Muscle layer of duodenum (tissue), 2 donors: ENCODE results near the gene PNKD.

ENCODE experiments used
- H3K27ac ChIP-seq: one replicate; pipeline ENCODE4 v1.7.0; 2013; ENCODE audit warnings: mild to moderate bottlenecking, low read length
- H3K27me3 ChIP-seq: one replicate; pipeline ENCODE4 v1.7.0; 2013; ENCODE audit warnings: low read depth, mild to moderate bottlenecking, control low read depth, low read length
- H3K36me3 ChIP-seq, 2 donors: one replicate each; pipeline ENCODE4 v1.7.0; 2013; ENCODE audit warnings: low read length in 2 of 2, control low read depth in 1 of 2, mild to moderate bottlenecking in 1 of 2; ENCODE audit not compliant: insufficient read depth in 2 of 2, control insufficient read depth in 1 of 2
- H3K4me1 ChIP-seq, 2 donors: one replicate each; pipeline ENCODE4 v1.7.0; 2013; ENCODE audit warnings: low read length in 2 of 2, mild to moderate bottlenecking in 2 of 2, control low read depth in 1 of 2, moderate library complexity in 1 of 2; ENCODE audit not compliant: insufficient read depth in 2 of 2, control insufficient read depth in 1 of 2
- H3K4me3 ChIP-seq, 2 donors: one replicate each; pipeline ENCODE4 v1.7.0; 2013; ENCODE audit warnings: low read length in 2 of 2, low read depth in 1 of 2, mild to moderate bottlenecking in 1 of 2
- H3K9me3 ChIP-seq, 2 donors: one replicate each; pipeline ENCODE4 v1.7.0; 2013; ENCODE audit warnings: low read length in 2 of 2, control low read depth in 1 of 2, mild to moderate bottlenecking in 1 of 2; ENCODE audit not compliant: control insufficient read depth in 1 of 2
- donor health status: healthy.

PNKD gene

GRCh38 chr2:218269900-218270720 is at the start of gene PNKD, which contains the start of gene AAMP:
TSS of gene PNKD (plus strand) at chr2:218270519. CDS start at chr2:218270536, 17 bp downstream.
TSS of gene AAMP (minus strand) at chr2:218270137. CDS start at chr2:218270086, 51 bp downstream.
- peak within 1 kb of the TSS; percentile 95 to 96 for H3K4me3 ChIP-seq
- H3K4me1 ChIP-seq, result peaks cover 16 to 40% of the 10 kb centered on the region in 2 donors
- H3K27ac ChIP-seq, result peak within 1 kb of the TSS; percentile 82
- peaks cover 40 to 41% of the 10 kb centered on the region in 2 donors for H3K36me3 ChIP-seq
- H3K9me3 ChIP-seq, result no peaks in the 10 kb centered on the region
- no peaks in the 10 kb centered on the region for H3K27me3 ChIP-seq

- Histone ChIP-seq H3K4me3 (peak overlapping the region in 1 of 2 donors; percentile 26), H3K9me3 (no peaks in the 10 kb centered on the region), H3K27me3 (no peaks in the 10 kb centered on the region), H3K4me1 (peaks cover 40 to 65% of the 10 kb centered on the region in 2 donors), H3K27ac (no peak overlapping the region), H3K36me3 (peaks cover 10 to 13% of the 10 kb centered on the region in 2 donors)
Observed at GRCh38 chr2:218221000-218221399, 49.3 kb upstream of the PNKD start.

GRCh38 chr2:218223046-218223445 is 47.3 kb upstream of the PNKD start:
- H3K27ac ChIP-seq, result peak overlapping the region; percentile 30
- H3K27me3 ChIP-seq, result no peaks in the 10 kb centered on the region
- no peaks in the 10 kb centered on the region for H3K9me3 ChIP-seq
- H3K36me3 ChIP-seq, result peaks cover 13 to 21% of the 10 kb centered on the region in 2 donors
- H3K4me1 ChIP-seq, result peaks cover 40 to 65% of the 10 kb centered on the region in 2 donors
- no peak overlapping the region for H3K4me3 ChIP-seq

GRCh38 chr2:218224186-218224585 is 46.1 kb upstream of the PNKD start:
- H3K27ac ChIP-seq, result no peak overlapping the region
- no peaks in the 10 kb centered on the region for H3K9me3 ChIP-seq
- peaks cover 41 to 64% of the 10 kb centered on the region in 2 donors for H3K4me1 ChIP-seq
- peaks cover 22 to 32% of the 10 kb centered on the region in 2 donors for H3K36me3 ChIP-seq
- no peak overlapping the region for H3K4me3 ChIP-seq
- no peaks in the 10 kb centered on the region for H3K27me3 ChIP-seq

DNA sequence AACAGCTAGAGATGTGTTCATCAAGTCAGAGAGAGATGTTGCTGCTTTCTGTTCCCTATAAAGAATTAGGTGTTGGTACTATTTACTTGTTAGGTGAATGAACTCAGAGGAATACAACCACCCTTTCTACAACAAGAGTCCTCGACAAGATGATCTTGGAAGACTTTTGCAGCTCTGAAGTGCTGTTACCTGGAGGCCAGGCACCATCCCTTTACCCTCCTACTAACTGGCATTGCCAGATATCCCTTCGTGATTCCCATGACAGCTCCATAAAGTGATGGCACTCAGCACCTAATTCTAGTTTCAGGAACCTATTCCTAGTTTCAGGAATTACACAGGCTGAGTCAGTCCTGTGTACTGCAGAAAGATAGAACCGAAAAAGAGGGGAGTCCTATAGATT is 43.4 kb upstream of the PNKD start:
- H3K36me3 ChIP-seq, result peaks cover 28% of the 10 kb centered on the region in 2 donors
- no peaks in the 10 kb centered on the region for H3K9me3 ChIP-seq
- no peak overlapping the region for H3K4me3 ChIP-seq
- H3K27ac ChIP-seq, result no peak overlapping the region
- H3K4me1 ChIP-seq, result peaks cover 24 to 54% of the 10 kb centered on the region in 2 donors
- no peaks in the 10 kb centered on the region for H3K27me3 ChIP-seq

DNA sequence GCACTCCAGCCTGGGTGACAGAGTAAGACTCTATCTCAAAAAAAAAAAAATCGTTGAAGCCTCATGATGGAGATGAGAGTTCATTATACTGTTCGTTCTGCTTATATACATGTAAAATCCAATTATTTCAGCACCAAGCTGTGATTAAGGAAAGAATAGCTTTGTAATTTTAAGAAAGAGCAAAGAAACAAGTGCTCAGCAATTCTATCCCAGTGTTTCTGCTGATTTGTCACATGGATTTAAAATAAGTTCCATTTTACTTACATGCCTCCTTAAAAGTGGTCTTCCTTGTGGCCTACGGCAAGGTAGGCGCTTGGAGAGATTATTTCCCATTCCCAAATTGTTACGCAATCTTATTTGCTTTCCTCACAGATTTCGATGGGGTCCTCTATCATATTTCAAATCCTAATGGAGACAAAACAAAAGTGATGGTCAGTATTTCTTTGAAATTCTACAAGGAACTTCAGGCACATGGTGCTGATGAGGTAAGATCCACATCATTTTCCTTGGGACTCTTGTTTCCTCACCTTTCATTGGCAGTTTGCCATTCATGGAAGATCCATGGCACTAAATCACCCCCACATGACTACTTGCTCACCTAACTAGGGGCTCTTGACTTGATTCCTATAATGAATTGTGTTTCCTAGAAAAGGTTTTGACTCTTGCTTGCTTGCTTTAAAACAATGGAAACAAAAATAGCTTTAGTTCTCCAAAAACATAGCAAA is 41.8 kb upstream of the PNKD start:
- H3K36me3 ChIP-seq, result peaks cover 28 to 33% of the 10 kb centered on the region in 2 donors
- peaks cover 20 to 38% of the 10 kb centered on the region in 2 donors for H3K4me1 ChIP-seq
- H3K27me3 ChIP-seq, result no peaks in the 10 kb centered on the region
- H3K27ac ChIP-seq, result peak overlapping the region; percentile 74
- no peak overlapping the region for H3K4me3 ChIP-seq
- H3K9me3 ChIP-seq, result no peaks in the 10 kb centered on the region

DNA sequence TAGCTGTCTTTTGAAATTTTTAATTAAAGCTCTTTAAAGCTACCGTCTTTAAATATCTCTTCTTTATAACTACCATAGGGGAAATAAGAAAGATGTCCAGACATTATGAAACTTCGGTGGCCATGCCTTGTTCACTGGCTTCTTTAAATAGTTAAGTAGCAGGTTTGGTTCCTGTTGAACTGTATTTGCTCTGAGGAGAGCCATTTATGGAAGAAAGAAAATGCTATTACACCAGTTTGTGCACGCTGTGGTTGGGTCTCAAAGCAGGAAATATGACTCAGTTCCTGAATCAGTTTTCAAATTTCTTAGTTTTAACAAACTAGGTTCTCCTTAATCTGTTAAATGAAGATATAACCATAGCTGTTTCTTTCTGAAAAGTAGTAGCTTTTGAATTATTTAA is 41.1 kb upstream of the PNKD start:
- H3K4me1 ChIP-seq, result peaks cover 13 to 34% of the 10 kb centered on the region in 2 donors
- H3K9me3 ChIP-seq, result no peaks in the 10 kb centered on the region
- H3K27me3 ChIP-seq, result no peaks in the 10 kb centered on the region
- no peak overlapping the region for H3K4me3 ChIP-seq
- peak overlapping the region; percentile 74 for H3K27ac ChIP-seq
- H3K36me3 ChIP-seq, result peaks cover 28 to 36% of the 10 kb centered on the region in 2 donors

GRCh38 chr2:218229851-218230250 is 40.5 kb upstream of the PNKD start:
- Histone ChIP-seq H3K4me3 (no peak overlapping the region), H3K9me3 (no peaks in the 10 kb centered on the region), H3K4me1 (peaks cover 11 to 30% of the 10 kb centered on the region in 2 donors), H3K36me3 (peaks cover 24 to 37% of the 10 kb centered on the region in 2 donors), H3K27ac (peak overlapping the region; percentile 74), H3K27me3 (no peaks in the 10 kb centered on the region)

DNA sequence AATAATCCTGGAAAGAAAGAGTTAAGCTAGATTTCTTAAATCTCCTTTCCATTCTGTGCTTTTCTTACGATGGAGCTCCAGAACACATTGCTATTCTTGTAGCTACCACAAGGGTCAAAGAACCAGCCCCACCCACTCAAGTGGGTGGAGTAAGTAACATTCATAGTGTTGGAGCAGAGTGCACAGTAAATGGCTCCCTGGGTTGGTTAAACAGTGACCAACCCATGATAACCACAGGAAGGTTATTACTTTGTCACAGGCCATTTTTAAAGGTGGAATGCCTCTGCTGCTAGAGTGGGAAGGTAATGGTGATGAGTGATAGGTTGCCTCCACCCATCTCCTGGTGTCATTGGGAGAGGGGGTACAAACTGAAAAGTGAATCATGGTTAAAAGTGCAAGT is 39.4 kb upstream of the PNKD start:
- no peak overlapping the region for H3K4me3 ChIP-seq
- H3K4me1 ChIP-seq, result peaks cover 11 to 29% of the 10 kb centered on the region in 2 donors
- no peaks in the 10 kb centered on the region for H3K9me3 ChIP-seq
- peaks cover 31 to 36% of the 10 kb centered on the region in 2 donors for H3K36me3 ChIP-seq
- peak overlapping the region; percentile 24 for H3K27ac ChIP-seq
- H3K27me3 ChIP-seq, result no peaks in the 10 kb centered on the region

GRCh38 chr2:218233543-218233942 is 36.8 kb upstream of the PNKD start:
- no peaks in the 10 kb centered on the region for H3K27me3 ChIP-seq
- no peak overlapping the region for H3K27ac ChIP-seq
- peaks cover 33 to 36% of the 10 kb centered on the region in 2 donors for H3K36me3 ChIP-seq
- H3K4me1 ChIP-seq, result peaks cover 9 to 27% of the 10 kb centered on the region in 2 donors
- H3K9me3 ChIP-seq, result no peaks in the 10 kb centered on the region
- no peak overlapping the region for H3K4me3 ChIP-seq

DNA sequence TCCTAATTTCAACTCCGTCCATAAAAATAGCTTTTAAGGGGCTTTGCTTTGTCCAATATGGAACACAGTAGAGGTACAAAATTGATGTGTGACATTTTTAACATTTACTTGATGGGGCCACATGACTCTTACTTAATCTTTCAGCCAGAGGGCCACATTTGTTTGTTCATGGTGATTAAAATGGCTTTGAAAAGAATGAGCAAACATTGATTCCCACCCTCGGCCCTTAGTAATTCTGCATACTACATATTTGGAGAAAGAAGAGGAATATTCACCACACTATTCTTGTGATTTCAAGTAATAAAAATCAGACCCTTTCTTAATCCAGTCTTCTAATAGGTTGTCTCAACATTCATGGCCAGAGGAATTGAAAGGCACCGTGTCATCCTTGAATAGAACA is 35.8 kb upstream of the PNKD start:
- H3K4me1 ChIP-seq, result peaks cover 4 to 18% of the 10 kb centered on the region in 2 donors
- H3K27ac ChIP-seq, result no peak overlapping the region
- no peaks in the 10 kb centered on the region for H3K27me3 ChIP-seq
- no peaks in the 10 kb centered on the region for H3K9me3 ChIP-seq
- H3K4me3 ChIP-seq, result no peak overlapping the region
- H3K36me3 ChIP-seq, result peaks cover 35 to 37% of the 10 kb centered on the region in 2 donors
